Mucosa of descending colon (tissue), 3 donors: ENCODE data around the gene RETREG2. TPM values are rescaled to one million over a fixed set of nuclear protein-coding genes. Genes with fewer than 3 reads are reported as not detected.

Experiments
- ATAC-seq: fragments of 200-7000 bp; cut with Tn5 transposase; one replicate; pipeline ENCODE4 v1.9.1; 2020; ENCODE audit warnings: mild to moderate bottlenecking, moderate library complexity
- DNase-seq, 3 donors: peaks; one replicate each; pipeline ENCODE4 v3.0.0-alpha.2; 2020
- H3K36me3 ChIP-seq: fragments of 200-600 bp; one replicate; pipeline ENCODE4 v1.8.0; 2021; ENCODE audit warnings: low read depth, mild to moderate bottlenecking
- H3K4me1 ChIP-seq: fragments of 200-600 bp; one replicate; pipeline ENCODE4 v1.8.0; 2021; ENCODE audit warnings: low read depth, mild to moderate bottlenecking
- H3K4me3 ChIP-seq: fragments of 200-600 bp; one replicate; pipeline ENCODE4 v1.8.0; 2021; ENCODE audit warnings: mild to moderate bottlenecking
- H3K9me3 ChIP-seq: fragments of 200-600 bp; one replicate; pipeline ENCODE4 v1.8.0; 2021; ENCODE audit warnings: mild to moderate bottlenecking
- intact Hi-C, 2 donors: fragments of 100-400 bp; cut with DNase I in 1 of 2; cut with micrococcal nuclease in 1 of 2; formaldehyde crosslinking; loops; one replicate each; pipeline versions ENCODE4 v1.11.0 to v1.11.1; 2022; cut with DNase I, micrococcal nuclease
- total RNA-seq, 3 donors: library from RNA; stranded (reverse); fragmentation: NEBNext Ultra II Directional in 2 of 3; extraction: Animal tissue kit (Norgen Biotek cat#: 25700) in 2 of 3; gene quantifications; one replicate each; pipeline versions ENCODE4 v1.2.1 to v1.2.4, GENCODE V29; 2021 to 2023
- TF ChIP-seq, protein P1 (sequence below): fragments of 200-600 bp; IDR thresholded peaks from one replicate; pipeline ENCODE4 v1.8.0; 2022; ENCODE audit warnings: antibody characterized with exemption, mild to moderate bottlenecking
- donor health status: DM: no; HTN: no; CAD: no; lungs with moderate emphysema.
- donor health status: DM: no; HTN: no; CAD: no.
- donor health status: DM: no; HTN: yes; CAD: no.

Gene RETREG2
- total RNA-seq, 3 donors from 2014 or later = 110 to 159 (median 110) TPM

DNA sequence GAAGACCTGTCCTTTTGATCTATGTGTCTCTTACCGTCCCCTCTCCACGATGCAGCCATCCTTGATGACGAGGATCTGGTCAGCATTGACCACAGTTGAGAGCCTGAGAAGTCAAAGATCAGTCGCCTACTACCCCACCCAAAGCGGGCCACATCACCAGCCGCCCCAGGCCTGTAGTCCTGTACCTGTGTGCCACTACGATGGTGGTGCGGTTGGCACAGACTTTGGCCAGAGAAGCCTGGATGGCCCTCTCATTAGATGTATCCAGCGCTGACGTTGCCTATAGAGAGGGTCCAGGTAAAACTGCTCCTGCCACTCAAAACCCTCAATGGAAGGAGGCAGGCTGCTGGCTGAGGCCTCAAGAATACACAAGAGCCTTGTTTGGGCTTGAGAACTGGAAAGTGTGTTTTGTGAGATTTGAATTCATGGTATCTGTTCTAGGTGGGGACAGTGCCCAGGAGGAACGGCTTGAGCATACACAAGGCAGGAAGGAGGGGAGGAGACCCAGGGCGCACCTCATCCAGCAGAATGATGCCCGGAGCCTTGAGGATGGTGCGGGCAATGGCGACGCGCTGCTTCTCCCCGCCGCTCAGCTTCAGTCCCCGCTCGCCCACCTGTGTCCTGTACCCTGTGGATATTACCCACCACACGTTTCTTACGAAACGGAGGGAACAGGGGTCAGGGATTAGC lies 32.3 kb downstream of the RETREG2 start:
- Histone ChIP-seq H3K36me3 (no peaks in the 10 kb centered on the region), H3K4me1 (peaks cover 14% of the 10 kb centered on the region), H3K4me3 (no peak overlapping the region), H3K9me3 (no peaks in the 10 kb centered on the region)
- TF ChIP-seq, protein P1, sequence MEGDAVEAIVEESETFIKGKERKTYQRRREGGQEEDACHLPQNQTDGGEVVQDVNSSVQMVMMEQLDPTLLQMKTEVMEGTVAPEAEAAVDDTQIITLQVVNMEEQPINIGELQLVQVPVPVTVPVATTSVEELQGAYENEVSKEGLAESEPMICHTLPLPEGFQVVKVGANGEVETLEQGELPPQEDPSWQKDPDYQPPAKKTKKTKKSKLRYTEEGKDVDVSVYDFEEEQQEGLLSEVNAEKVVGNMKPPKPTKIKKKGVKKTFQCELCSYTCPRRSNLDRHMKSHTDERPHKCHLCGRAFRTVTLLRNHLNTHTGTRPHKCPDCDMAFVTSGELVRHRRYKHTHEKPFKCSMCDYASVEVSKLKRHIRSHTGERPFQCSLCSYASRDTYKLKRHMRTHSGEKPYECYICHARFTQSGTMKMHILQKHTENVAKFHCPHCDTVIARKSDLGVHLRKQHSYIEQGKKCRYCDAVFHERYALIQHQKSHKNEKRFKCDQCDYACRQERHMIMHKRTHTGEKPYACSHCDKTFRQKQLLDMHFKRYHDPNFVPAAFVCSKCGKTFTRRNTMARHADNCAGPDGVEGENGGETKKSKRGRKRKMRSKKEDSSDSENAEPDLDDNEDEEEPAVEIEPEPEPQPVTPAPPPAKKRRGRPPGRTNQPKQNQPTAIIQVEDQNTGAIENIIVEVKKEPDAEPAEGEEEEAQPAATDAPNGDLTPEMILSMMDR = no peak
- intact Hi-C loops = loop anchor here in 1 of 2 donors (10.0 kb wide), 1 partner anchor 46 kb away; the partner anchor contains the start of gene NHEJ1
- ATAC-seq (no peak), DNase-seq (no peak)

- ATAC-seq (no peak), DNase-seq (no peak)
- TF ChIP-seq, protein P1 = no peak
- H3K9me3 ChIP-seq = no peaks in the 10 kb centered on the region
- intact Hi-C loops = loop anchor here in 1 of 2 donors (10.0 kb wide), 1 partner anchor 46 kb away; the partner anchor contains the start of gene NHEJ1
- no peak overlapping the region for H3K4me3 ChIP-seq
- H3K36me3 ChIP-seq = no peaks in the 10 kb centered on the region
- peaks cover 14% of the 10 kb centered on the region for H3K4me1 ChIP-seq
These were observed 32.8 kb downstream of the RETREG2 start for GRCh38 chr2:219210886-219211362.

GRCh38 chr2:219213026-219213415 lies 34.9 kb downstream of the RETREG2 start:
- H3K36me3 ChIP-seq = no peaks in the 10 kb centered on the region
- intact Hi-C loops = loop anchor here in 1 of 2 donors (10.0 kb wide), 1 partner anchor 48 kb away; the partner anchor contains the start of gene NHEJ1
- no peak overlapping the region for H3K4me3 ChIP-seq
- no peaks in the 10 kb centered on the region for H3K9me3 ChIP-seq
- DNase-seq (no peak), ATAC-seq (no peak)
- TF ChIP-seq, protein P1 = no peak
- peaks cover 15% of the 10 kb centered on the region for H3K4me1 ChIP-seq

GRCh38 chr2:219213486-219214071 lies 35.5 kb downstream of the RETREG2 start:
- TF ChIP-seq, protein P1 = no peak
- intact Hi-C loops = loop anchor here in 1 of 2 donors (10.0 kb wide), 1 partner anchor 49 kb away; the partner anchor contains the start of gene NHEJ1
- no peak for ATAC-seq
- H3K36me3 ChIP-seq = no peaks in the 10 kb centered on the region
- H3K9me3 ChIP-seq = no peaks in the 10 kb centered on the region
- no peak for DNase-seq
- no peak overlapping the region for H3K4me3 ChIP-seq
- peaks cover 16% of the 10 kb centered on the region for H3K4me1 ChIP-seq

- ATAC-seq (no peak), DNase-seq (no peak)
- intact Hi-C loops = loop anchor here in 1 of 2 donors (10.0 kb wide), 1 partner anchor 49 kb away; the partner anchor contains the start of gene NHEJ1
- H3K4me1 ChIP-seq = peaks cover 21% of the 10 kb centered on the region
- H3K9me3 ChIP-seq = no peaks in the 10 kb centered on the region
- no peaks in the 10 kb centered on the region for H3K36me3 ChIP-seq
- no peak overlapping the region for H3K4me3 ChIP-seq
- TF ChIP-seq, protein P1 = no peak
These were observed 36.1 kb downstream of the RETREG2 start for GRCh38 chr2:219214141-219214540.
